SW 1271 (cell line): ENCODE measurements around the gene DYNC1I1.

ENCODE experiments used
- DNase-seq, 2 experiments: peaks; one replicate each; lab custom pipeline; 2025; lab: John Stamatoyannopoulos, UW

The DYNC1I1 gene

GRCh38 chr7:95861041-95861440 is 88.7 kb downstream of the DYNC1I1 start:
- DNase-seq: peak in 1 of 2 experiments; percentile 4

GRCh38 chr7:95863623-95864022 is 91.3 kb downstream of the DYNC1I1 start:
- no peak for DNase-seq

GRCh38 chr7:95865716-95866371 is 93.5 kb downstream of the DYNC1I1 start:
- DNase-seq: no peak

- no peak for DNase-seq
These were observed 95.0 kb downstream of the DYNC1I1 start for GRCh38 chr7:95867309-95867708.

- peak in 1 of 2 experiments; percentile 21 for DNase-seq
These were observed 98.9 kb downstream of the DYNC1I1 start for GRCh38 chr7:95871075-95871848.

GRCh38 chr7:95871896-95872295 is 99.5 kb downstream of the DYNC1I1 start:
- no peak for DNase-seq

- DNase-seq: no peak
These were observed 101.8 kb downstream of the DYNC1I1 start for GRCh38 chr7:95874129-95874528.

GRCh38 chr7:95874541-95875265 is 102.3 kb downstream of the DYNC1I1 start:
- no peak for DNase-seq

- DNase-seq: no peak
These were observed 103.2 kb downstream of the DYNC1I1 start for GRCh38 chr7:95875519-95875918.

GRCh38 chr7:95878677-95879076 is 106.3 kb downstream of the DYNC1I1 start:
- DNase-seq: no peak

- DNase-seq: no peak
These were observed 109.2 kb downstream of the DYNC1I1 start for GRCh38 chr7:95881597-95881996.

GRCh38 chr7:95883217-95883616 is 110.9 kb downstream of the DYNC1I1 start:
- no peak for DNase-seq

- DNase-seq: no peak
These were observed 114.2 kb downstream of the DYNC1I1 start for GRCh38 chr7:95886501-95887090.

GRCh38 chr7:95893484-95893883 is 121.1 kb downstream of the DYNC1I1 start:
- DNase-seq: no peak

- DNase-seq: no peak
These were observed 125.3 kb downstream of the DYNC1I1 start for GRCh38 chr7:95897557-95898251.

- no peak for DNase-seq
These were observed 127.7 kb downstream of the DYNC1I1 start for GRCh38 chr7:95899919-95900513.

GRCh38 chr7:95901006-95901405 is 128.7 kb downstream of the DYNC1I1 start:
- no peak for DNase-seq

- DNase-seq: no peak
These were observed 131.7 kb downstream of the DYNC1I1 start for GRCh38 chr7:95904099-95904498.

- no peak for DNase-seq
These were observed 132.8 kb downstream of the DYNC1I1 start for GRCh38 chr7:95905167-95905566.

- DNase-seq: no peak
These were observed 134.5 kb downstream of the DYNC1I1 start for GRCh38 chr7:95906851-95907250.

- no peak for DNase-seq
These were observed 135.0 kb downstream of the DYNC1I1 start for GRCh38 chr7:95907337-95907736.
